Measurements from ENCODE around the gene MST1R.
"Not testable (repeated sequence)": the region's sequence is repeated elsewhere in the genome, so short reads cannot be mapped to it uniquely, and the experiment has no call there.

The MST1R gene

DNA sequence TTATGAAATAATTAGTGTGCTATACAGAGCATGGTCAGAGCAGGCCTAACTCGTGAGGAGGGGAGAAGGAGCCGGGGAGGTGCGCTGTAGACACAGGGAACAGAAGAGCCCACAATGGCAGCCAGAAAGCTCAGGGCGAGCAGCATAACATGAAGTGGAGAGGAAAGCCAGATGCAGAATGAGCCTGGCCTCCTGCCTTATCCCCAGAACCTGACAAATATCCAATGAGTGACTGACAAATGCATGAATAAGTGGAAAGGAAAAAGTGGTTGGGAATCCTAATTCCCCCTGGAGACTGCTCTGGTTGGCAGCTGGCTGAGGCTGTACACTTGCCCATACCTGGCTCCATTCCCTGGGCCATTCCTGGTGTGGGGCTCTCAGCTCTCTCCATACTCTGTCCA, 9.2 kb upstream of the MST1R start:
- in situ Hi-C loops (cut with HindIII; ENCODE audit: low sequenced_read_pairs): no loop called here

DNA sequence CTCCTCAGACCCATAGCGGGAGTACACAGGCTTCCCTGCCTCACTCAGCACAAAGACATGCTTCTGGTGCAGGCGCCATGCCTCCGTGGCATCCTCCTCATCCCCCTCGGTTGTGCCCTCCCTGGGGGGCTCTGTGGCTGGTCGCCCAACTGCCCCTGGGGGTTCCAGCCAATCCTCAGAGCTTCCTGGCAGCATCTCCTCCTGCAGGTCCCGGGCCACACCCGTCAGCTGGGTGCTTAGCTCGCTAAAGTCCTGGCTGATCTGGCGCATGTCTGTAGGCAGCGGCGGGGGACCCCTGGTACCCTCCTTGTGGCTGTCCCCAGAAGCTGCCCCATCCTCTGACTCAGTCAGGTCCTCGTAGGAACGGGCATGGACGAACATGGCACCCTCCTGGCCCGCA, 7.9 kb upstream of the MST1R start:
- in situ Hi-C loops (cut with HindIII; ENCODE audit: low sequenced_read_pairs): no loop called here

DNA sequence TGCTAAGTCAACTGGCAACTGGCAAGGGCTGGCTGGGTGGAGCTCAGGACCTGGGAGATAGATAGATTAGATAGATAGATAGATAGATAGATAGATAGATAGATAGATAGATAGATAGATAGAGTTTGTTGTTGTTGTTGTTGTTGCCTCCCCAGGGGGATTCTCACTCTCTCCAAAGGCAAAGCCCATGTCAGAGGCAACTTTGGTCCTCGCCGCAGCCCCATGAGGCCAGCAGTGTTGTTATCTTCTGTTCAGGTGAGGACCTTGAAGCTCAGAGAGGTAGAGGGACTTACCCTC, 7.4 kb upstream of the MST1R start:
- in situ Hi-C loops (cut with HindIII; ENCODE audit: low sequenced_read_pairs): no loop called here

DNA sequence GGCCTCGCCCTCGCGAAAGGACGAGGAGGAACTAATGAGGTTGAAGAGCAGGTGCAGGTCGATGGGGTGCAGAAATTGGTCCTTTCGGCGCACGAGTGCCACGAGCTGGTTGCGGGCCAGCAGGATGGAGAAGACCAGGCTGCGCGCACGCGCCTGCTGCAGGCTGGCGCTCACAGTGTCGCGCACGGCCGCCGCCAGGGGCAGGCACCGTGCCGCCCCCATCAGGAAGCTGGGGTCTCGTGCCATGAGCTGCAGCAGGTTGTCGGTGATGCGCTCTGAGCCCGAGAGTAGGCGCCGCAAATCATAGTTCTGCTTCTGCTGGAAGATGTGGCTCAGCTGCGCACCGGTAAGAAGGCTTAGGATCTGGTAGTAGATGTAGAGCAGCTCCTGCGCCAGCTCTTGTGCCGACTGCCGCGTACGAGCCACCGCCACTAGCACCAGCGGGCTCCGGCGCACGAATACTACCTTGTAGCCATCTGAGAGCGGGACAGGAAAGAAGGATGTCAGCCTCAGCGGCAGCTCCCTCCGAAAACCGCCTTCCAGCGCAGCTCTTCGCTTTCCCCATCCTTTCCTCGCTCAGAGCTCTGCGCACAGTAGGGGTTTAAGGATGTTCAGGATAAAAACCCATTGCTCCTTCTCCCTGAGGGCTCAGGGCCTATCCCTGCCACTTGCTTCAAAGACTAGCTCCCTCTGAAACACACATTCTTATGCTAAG, 6.9 kb upstream of the MST1R start:
- in situ Hi-C loops (cut with HindIII; ENCODE audit: low sequenced_read_pairs): no loop called here

DNA sequence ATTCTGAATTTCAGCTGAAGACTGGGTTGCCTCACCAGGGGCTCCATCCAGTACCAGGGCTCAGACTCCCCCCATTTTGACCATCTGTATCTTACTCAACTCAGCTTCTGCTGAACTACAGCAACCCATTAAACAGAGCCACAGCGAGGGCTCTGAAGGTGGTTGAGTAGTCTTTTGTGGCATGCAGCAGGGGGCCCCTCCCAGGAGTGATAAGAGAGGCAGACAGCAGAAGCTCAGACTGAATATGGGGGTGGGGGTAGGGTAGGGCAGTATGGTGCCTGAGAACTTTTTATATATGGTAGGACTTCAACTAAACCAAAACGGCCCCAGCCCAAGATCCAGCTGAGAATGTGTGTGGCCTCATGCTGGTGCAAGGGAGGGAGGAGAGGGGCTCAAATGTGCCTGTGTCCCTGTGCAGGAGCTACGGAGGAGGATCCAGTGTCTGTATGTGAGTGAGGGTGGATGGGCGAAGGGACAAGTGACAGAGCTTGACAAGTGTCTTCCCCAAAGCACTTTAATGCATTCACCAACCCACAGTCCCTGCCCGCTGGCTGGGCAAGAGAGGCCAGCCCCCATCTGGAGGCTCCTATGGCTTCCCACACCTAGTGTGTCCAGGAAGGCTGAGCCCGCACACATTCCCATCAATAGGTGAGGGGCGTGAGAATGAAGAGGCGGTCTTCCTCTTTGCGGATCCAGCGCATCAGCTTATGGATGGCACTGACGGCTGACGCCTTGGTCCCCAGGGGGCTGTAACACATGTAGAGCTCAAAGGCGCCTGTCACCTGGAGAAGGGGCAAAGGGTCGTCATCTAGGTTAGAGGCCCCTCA, 4.9 kb upstream of the MST1R start:
- in situ Hi-C loops (cut with HindIII; ENCODE audit: low sequenced_read_pairs): no loop called here

DNA sequence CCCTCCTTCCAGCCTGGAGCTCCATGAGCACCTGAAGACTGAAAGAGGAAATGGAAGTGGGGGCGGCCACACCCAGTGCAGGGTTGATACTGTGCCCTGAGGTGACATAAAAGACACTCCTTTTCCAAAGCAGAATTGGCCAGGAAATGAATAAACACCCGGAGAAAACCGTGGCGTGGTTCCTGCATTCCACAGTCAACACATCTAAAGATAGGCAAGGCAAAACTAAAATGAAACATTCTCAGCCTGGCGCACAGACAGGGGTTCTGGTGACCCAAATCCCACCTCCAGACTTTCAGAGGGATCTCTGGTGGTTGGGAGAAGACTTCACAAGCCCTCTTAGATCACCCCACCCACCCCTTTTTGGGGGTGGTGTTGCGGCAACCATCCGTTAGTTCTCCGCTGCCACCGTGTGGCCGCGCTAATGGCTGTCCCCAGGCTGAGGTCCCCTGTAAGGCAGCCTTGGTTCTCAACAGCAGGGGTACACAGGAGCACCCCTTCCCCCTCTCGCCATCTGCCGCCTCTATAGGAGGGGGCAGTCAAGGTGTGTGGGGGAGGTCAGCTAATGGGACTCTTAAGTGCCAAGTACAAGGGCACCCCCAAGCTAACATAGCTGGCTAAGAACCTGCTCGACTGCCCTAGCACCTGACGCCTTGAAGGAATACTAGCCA, 2.5 kb upstream of the MST1R start:
- in situ Hi-C loops (cut with HindIII; ENCODE audit: low sequenced_read_pairs): no loop called here

DNA sequence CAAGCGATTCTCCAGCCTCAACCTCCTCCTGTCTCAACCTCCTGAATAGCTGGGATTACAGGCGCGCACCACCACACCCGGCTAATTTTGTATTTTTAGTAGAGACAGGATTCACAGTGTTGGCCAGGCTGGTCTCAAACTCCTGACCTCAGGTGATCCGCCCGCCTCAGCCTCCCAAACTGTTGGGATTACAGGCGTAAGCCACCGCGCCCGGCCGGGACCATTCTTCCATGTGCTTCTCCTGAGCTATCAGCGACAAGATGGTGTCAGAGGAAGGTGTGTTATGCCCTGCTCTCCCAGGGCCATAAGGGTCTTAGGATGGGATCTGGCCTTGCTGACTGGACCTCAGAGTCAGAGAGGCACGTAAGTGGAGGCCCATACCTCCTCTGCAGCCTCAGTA, 775 bp upstream of the MST1R start:
- in situ Hi-C loops (cut with HindIII; ENCODE audit: low sequenced_read_pairs): not testable (repeated sequence)

DNA sequence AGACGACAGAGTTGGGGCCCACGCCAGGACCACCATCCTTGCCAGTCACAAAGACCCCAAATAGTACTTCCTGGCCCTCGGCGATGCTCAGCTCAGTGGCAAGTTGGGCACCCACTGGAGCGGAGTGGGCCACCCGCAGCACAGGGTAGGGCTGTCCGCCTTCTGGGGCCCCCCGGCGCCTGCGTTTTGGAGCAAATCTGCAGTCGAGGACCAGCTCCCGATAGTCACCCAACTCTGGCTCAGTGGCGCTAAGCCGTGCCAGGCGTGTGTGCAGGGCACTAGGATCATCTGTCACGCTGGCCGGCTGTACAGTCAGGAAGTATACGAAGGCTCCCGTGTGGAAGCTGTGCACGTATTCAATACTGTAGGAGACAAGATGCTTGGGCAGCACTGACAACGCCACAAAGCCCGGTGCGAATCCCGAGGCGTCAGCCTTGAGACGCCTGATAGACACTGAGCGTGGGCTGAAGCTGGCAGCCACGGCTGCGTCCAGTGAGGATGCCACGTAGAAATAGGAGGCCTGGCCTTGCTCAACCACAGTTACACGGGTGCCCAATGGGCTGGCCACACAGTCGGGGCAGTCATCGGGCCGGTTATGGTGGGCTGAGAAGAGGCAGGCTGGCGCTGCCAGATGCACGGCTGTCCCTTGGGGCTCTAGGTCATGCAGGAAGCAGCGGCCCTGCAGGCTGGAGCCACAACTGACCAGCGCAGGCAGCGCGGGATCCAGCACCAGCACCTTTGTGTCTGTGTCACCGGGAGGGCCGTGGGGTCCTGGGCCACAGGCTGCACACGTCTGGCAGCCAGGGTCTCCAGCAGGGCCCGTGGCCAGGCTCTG, 945 bp downstream of the MST1R start:
- in situ Hi-C loops (cut with HindIII; ENCODE audit: low sequenced_read_pairs): no loop called here

DNA sequence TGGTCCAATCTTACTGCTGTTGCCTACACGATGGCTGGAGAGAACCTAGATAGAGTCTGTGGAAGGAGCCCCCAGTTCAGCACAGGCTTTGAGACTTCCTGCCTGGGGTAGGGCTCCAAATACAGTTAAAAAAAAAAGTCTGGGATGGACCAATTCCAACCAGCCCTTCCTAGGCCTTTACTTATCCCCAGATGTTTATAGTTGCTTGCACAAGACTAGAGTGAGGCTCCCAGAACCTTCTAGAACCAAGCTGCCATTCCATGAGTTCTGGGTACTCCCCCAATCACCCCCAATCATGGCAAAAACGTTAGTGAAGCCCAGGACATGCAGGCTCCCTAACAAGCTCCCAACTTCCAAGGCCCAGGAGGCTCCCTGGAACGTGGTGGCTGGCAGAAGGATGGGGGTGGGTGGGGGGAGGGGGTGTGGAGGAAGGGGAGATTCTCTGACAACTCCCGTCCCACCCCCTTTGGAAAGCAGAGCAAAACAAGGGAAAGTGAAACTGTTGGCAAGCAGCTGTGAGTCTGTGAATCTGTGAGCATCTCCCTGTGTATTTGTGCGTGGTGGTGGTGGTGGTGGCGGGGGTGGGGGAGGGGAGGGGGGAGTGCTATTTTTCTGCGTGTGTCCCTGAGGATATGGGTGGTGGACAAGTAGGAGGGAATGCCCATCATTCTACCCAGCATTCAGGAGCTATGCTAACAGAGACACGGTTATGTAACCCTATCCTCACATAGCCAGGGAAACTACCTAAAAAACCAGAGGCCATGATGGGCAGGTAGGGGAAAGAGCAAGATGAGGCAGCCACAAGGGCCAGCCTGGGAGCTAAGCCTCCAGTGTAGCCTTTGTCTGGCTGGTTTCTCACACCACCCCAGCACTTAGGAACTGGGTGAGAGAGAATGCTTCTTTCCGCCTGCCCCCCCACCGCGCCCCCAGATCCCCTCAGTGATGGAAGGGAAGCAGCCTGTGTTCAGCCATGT, 2.0 kb downstream of the MST1R start:
- in situ Hi-C loops (cut with HindIII; ENCODE audit: low sequenced_read_pairs): no loop called here

DNA sequence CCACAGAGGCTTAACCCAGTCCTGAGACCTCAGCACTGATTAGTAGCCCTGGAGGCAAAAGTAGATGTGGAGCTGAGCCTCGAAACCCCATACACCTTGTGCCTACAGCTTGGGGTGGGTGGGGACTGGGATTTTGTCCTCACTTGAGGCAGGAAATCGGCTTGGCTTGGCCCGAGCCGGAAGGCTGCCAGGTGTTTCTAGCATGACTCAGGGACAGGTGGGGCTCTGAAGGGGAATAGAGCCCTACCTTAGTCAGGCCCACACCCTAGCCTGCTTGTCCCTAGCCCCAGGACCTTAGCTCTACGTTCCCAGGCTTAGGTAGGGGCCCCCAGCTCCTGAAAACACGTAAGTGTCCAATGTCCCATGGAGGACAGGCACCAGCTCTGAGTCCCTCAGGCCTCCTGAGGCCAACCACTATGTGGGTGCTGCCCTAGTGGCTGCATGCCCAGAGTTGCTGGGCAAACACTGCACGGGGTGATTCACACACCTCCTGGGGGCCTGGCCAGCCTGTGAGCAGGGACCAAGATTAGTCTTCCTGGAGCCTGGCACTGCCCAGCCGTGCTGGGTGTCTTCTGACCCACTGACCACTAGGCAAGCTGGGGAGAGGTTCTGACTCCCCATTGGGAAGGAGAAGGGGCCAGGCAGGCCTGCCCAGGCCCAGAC, 3.1 kb downstream of the MST1R start:
- in situ Hi-C loops (cut with HindIII; ENCODE audit: low sequenced_read_pairs): no loop called here

DNA sequence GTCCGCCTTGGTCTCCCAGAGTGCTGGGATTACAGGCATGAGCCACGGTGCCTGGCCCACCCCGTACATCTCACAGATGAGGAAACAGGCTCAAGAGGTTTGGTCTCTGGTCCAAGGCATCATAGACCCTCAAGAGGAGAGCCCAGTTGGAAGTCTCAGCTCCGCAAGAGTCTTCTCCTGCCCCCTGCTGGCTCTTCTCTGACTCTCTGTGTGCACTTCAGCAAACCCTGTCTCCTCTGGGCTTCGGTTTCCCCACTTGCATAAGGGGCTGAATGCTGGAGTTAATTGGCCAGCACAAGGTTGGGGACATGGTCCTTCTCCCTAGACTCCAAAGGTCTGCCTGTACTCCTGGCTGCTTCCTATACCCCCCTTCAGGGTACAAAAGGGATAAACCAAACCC, 3.9 kb downstream of the MST1R start:
- in situ Hi-C loops (cut with HindIII; ENCODE audit: low sequenced_read_pairs): no loop called here

DNA sequence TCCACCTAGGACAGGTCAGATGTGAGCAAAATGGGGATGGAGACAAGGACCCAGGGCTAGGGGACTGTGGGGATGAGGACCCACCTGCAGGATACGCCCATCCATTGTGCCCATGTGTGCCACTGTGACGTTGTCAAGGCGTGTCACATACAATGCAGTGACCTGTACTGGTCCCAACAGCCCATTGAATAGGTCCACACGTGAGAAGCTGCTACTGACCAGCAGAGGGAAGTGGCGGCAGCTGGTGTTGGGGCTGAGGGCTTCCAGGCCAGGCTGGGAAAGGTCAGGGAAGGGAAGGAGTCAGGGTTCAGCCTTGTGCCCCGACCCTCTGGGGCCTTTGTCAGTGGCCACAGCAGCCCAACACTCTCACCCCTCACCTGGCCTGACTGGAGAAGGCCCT, 4.7 kb downstream of the MST1R start:
- in situ Hi-C loops (cut with HindIII; ENCODE audit: low sequenced_read_pairs): no loop called here

DNA sequence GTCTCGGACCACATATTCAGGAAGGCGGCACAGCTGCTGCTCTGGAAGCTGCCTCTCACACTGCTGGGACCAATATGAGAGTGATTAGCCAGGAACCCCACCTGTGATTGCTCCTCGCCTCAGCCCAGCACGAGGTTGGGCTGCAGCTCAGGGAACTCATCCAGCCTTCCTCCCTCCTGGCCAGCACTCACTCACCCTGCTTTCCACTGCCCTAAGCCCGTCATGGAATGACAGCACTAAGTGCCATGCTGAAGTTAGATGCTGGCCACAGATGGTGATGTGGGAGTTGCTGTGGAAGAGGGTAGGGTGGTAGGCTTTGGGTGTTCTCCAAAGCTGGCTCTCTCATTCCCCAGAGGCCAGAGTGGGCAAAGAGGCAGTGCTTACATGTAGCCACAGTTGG, 7.3 kb downstream of the MST1R start:
- in situ Hi-C loops (cut with HindIII; ENCODE audit: low sequenced_read_pairs): no loop called here

DNA sequence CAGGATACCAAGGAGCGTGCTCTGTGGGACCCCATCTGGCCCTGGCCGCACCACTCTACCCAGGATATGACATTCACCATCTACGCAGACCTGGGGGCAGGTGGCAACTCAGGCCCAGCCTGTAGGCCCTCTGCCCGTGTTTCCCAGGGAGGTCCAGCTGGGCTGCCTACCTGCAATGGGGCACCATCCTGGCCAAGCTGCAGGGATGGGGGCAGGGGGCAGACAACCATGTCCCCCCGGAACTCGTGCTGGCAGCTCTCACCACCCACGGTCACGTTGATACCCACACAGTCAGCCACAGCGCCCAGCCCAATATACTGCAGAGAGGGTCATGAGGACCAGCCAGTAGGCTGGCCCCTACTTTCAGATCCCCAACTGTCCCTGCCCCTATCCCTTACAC, 7.9 kb downstream of the MST1R start:
- in situ Hi-C loops (cut with HindIII; ENCODE audit: low sequenced_read_pairs): no loop called here

DNA sequence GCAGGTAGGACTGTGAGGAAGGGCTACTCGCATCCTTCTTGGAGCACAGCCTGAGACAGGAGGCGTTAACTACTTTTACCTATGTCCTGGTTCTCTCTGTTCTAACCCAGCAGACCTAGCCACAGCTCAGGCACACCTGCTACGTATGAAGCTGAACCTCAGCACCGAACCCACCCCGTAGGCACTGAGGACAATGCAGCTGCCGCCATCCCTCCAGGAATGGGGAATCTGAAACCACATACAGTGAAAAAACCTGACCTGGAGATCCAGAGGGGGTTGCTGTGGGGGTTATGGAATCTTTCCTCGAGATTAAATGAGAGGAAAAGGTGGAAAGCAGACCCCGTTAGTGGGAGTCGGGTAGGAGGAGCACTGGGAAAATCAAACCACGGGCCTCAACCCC, 14.4 kb downstream of the MST1R start:
- in situ Hi-C loops (cut with HindIII; ENCODE audit: low sequenced_read_pairs): no loop called here

DNA sequence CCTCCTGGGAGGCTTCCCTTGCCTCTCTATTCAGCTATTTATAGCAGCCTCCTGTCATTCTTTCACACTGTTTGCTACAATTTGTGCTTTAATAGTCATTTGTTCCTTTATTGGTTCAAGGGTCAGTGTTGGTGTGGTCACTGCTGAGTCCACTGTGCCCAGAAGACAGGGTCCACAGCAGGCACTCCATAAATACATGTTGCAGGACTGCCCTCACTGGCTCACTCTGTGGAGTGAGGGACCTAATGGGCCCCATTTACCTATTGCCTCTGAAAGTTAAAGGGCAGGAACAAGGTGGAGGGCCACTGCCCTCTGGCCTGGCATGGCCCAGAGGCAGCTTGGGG, 16.8 kb downstream of the MST1R start:
- in situ Hi-C loops (cut with HindIII; ENCODE audit: low sequenced_read_pairs): no loop called here

DNA sequence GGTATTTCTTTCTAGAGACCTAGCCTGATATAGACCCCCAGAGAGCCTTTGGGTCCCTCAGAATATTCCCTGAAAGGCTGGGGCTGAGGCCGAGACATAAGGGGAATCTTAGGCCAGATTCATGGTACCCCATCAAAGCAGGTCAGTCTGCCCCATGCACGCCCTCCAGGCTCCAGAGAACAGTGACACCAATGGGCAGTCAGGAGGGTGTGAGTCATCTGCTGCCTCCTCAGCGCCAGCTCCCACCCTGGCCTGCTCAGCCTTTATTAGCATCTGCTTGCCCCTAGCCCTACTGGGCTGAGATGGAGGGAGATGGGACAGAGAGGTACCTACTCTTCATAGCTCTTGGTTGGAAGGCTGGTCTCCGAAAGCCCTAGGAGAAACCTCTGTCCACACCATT, 19.7 kb downstream of the MST1R start:
- in situ Hi-C loops (cut with HindIII; ENCODE audit: low sequenced_read_pairs): no loop called here

DNA sequence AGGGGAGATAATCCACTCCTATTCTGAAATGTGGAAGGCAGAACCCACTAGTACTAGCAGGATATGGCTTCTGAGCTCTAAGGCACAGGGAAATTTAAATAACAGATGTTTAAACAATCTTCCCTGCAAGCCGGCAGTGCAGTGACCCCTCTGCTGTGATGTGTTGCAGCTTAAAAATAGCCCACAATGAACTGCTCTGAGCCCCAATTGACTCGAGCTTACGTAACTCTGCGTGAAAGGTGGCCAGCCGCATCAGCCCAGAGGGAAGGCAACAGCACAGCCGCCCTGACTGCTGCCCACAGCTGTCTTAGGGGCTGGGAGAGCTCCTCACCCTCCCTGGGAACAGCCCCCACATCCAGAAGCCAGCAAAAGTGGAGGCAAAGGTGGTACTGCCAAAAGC, 21.5 kb downstream of the MST1R start:
- in situ Hi-C loops (cut with HindIII; ENCODE audit: low sequenced_read_pairs): no loop called here

DNA sequence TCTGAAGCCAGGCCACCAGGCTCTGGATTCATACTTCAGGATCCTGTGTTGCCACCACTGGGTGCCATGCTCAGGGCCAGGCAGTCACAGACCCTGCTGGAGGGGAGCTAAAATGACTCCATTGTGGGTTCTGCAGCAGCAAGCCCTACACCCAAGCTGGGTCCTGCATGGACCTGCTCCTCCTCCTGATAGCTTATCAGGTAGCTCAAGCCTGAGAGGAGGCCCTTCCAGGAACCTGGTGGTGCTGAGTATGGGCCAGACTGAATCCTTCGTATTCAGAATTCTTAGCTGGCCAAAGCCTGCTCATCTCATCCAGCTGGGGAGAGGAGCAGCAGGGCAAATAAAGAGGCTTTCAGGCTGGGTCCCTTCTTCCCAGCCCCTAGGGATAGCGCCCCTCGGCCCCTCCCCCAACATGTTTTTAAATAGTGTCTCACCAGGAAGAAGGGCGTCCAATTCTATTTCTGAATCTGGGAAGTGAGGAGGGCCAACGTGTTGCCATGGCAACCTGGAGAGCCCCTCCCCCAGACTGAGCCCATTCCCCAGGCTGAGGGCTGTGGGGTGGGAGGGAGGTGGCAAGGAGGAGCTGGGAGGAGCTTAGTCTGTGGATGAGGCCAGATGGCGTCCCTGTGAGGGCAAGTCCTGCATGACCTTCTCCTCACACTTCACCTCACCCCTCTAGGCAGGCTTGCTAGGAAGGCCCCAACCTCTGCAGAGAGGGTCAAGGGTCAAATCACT, 22.9 kb downstream of the MST1R start:
- in situ Hi-C loops (cut with HindIII; ENCODE audit: low sequenced_read_pairs): no loop called here

All from endothelial cell of hepatic sinusoid (primary cell).